Measurements from ENCODE around the gene FRMPD2.

The FRMPD2 gene

DNA sequence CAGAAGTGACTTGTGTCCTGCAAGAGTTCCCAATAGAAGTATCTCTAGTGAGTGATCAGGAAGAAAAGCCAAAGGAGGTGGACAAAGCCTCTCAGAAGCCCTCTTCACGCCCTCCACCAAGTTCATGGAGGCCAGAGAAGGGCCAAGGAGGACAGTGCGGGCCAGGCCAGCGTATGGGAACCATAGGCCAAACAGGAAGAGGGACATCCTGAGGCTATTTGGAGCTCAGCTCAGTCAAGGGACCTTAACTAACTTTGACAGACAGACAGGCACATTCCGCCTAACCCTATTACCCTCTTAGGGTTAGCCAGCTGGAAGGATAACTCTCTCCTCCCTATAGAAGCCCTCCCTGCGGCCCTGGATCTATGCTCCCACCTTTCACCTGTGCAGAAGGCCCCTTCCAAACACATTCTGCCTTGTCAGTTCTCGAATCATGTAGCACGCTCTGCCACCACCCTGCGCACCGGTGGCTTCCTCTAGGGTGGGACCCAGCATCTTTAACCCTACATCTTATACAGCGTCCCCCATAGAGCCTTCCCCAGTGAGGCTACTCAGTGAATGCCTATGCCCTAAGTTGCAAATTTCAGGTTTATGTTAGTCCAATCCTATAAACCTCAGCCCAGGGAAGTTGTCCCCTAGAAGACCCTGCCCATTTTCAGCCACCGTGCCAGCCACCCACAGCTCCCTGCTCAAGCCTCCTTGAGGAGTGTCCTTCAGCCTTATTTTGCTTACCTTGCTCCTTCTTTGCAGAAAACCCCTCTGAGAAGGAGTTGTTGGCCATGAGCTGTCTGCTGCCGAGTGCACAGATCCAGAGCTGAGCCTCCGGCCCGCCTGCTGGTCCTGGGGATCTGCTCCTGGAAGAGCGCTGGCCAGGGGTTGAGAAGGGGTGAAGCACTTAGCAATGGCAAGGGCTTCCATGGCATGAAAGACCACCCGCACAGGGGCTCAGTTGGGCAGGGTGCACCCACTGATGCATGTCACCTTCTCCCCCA lies 36.9 kb downstream of the FRMPD2 start:
- no peak overlapping the region for H3K4me3 ChIP-seq (ENCODE audit: low read depth, low read length)
- in situ Hi-C loops (cut with HindIII; ENCODE audit: low sequenced_read_pairs): no loop called here
- no peak for DNase-seq (ENCODE audit: low read depth)
- TF ChIP-seq, protein P1, sequence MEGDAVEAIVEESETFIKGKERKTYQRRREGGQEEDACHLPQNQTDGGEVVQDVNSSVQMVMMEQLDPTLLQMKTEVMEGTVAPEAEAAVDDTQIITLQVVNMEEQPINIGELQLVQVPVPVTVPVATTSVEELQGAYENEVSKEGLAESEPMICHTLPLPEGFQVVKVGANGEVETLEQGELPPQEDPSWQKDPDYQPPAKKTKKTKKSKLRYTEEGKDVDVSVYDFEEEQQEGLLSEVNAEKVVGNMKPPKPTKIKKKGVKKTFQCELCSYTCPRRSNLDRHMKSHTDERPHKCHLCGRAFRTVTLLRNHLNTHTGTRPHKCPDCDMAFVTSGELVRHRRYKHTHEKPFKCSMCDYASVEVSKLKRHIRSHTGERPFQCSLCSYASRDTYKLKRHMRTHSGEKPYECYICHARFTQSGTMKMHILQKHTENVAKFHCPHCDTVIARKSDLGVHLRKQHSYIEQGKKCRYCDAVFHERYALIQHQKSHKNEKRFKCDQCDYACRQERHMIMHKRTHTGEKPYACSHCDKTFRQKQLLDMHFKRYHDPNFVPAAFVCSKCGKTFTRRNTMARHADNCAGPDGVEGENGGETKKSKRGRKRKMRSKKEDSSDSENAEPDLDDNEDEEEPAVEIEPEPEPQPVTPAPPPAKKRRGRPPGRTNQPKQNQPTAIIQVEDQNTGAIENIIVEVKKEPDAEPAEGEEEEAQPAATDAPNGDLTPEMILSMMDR (IDR thresholded peaks at IDR 0.05; ENCODE audit: low read depth, low read length, missing control alignments): no peak

DNA sequence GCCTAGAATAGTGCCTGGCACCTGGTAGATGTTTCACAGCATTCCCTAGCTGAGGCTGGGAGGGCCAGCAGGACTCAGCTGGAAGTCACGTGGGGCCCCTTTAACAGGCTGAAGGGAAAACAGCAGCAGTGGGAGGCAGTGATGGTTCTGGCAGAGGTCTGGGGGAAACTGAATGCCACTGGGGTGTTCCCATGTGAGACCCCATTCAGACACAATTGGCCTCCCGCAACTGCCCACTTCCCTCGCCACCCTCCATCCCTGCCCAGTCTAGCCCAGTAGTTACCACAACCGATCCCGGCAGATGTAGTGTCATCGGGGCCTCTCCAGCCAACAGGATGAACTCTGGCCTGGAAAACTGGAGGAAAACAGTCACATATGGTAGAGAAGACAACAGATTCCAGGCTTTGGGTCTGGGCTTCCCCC lies 38.3 kb downstream of the FRMPD2 start:
- no peak overlapping the region for H3K4me3 ChIP-seq (ENCODE audit: low read depth, low read length)
- TF ChIP-seq, protein P1 (IDR thresholded peaks at IDR 0.05; ENCODE audit: low read depth, low read length, missing control alignments): no peak
- in situ Hi-C loops (cut with HindIII; ENCODE audit: low sequenced_read_pairs): no loop called here
- DNase-seq (ENCODE audit: low read depth): no peak

DNA sequence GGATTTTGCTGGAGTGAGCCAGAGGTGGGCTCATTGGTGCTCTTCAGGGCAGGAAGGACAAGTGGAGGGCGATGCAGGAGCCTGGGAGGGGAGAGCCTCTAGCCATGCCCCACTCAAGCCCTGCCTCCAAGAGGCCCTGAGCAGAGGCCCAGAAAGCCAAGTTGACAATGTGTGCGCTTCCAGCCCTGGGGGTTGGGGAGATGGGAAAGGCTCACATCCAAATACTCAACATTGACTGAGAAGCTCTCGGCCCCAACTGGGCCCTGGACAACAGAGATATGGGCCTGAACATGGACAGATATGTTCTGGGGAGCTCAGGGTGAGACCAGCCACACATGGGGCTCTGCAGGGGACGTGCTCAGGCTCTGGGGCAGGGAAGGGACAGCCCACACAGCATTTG lies 39.0 kb downstream of the FRMPD2 start:
- TF ChIP-seq, protein P1 (IDR thresholded peaks at IDR 0.05; ENCODE audit: low read depth, low read length, missing control alignments): no peak
- DNase-seq (ENCODE audit: low read depth): no peak
- no peak overlapping the region for H3K4me3 ChIP-seq (ENCODE audit: low read depth, low read length)
- in situ Hi-C loops (cut with HindIII; ENCODE audit: low sequenced_read_pairs): no loop called here

DNA sequence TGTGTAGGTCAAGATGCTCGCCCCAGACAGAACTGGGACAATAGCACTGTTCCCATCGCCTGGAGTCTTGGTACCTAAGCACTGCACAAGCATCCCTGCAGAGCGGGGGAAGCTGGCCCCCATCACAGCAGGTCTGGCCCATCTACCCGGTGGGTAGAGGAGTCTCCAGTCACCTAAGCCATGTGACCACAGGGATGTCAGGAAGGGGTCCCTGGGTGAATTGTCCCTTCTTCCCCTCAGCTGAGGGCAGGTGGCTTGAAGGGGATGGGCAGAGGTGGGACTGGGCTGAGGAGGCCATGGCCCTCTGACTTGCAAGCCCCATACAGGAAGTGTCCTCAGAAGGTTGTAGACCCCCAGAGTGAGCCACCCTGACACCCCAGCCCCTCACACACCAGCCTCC lies 39.7 kb downstream of the FRMPD2 start:
- in situ Hi-C loops (cut with HindIII; ENCODE audit: low sequenced_read_pairs): no loop called here
- DNase-seq (ENCODE audit: low read depth): no peak
- TF ChIP-seq, protein P1 (IDR thresholded peaks at IDR 0.05; ENCODE audit: low read depth, low read length, missing control alignments): no peak
- H3K4me3 ChIP-seq (ENCODE audit: low read depth, low read length): no peak overlapping the region

DNA sequence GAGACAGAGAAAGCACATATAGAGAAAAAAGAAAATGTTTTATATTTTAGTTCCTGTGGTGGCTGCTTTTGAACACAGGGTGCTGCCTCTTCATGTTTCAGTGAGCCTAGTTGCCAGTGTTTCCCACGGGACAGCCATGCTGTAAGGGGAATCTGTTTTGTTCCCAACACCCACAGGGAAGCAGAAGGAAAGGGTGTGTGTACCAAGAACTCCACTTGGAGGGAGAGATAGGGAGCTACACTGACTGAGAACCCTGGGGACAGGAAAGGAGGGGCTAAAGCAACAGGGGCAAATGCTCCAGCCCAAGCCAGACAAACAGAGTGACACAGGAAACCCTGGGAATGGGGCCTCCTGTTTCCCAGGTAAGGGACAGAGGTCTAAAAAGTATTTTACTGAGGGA lies 40.2 kb downstream of the FRMPD2 start:
- TF ChIP-seq, protein P1 (IDR thresholded peaks at IDR 0.05; ENCODE audit: low read depth, low read length, missing control alignments): no peak
- no peak for DNase-seq (ENCODE audit: low read depth)
- no peak overlapping the region for H3K4me3 ChIP-seq (ENCODE audit: low read depth, low read length)
- in situ Hi-C loops (cut with HindIII; ENCODE audit: low sequenced_read_pairs): no loop called here

DNA sequence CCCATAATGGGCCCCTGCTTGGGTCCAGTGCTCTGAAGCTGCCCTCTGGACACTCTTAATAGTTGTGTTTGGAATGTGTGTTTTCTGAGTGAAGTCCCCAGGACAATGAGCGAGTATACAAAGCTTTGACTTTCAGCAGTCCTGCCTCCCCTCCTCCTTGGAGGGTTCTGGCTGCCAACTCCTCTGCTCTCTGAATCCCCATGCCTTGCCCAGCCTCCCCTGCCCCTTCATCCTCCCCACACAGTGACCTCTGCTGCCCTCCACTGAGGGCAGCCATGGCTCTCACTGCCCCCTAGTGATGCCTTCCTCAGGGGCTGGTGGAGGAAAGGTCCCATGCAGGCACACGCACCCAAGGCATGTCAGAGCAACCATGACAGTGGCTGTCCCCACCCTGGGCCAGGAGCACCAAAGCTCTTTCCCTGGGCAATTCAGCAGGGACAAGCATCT lies 40.9 kb downstream of the FRMPD2 start:
- TF ChIP-seq, protein P1 (IDR thresholded peaks at IDR 0.05; ENCODE audit: low read depth, low read length, missing control alignments): no peak
- DNase-seq (ENCODE audit: low read depth): no peak
- in situ Hi-C loops (cut with HindIII; ENCODE audit: low sequenced_read_pairs): no loop called here
- H3K4me3 ChIP-seq (ENCODE audit: low read depth, low read length): no peak overlapping the region
